Dendritic cell treated with granulocyte-macrophage colony-stimulating factor and Interleukin-4, amounts not matched to agents 40 ng/mL and 50 ng/mL, for 4 days (primary cell): Measurements from ENCODE around the gene AP3B2.

Experiments
- H3K27ac Mint-ChIP-seq: one replicate; pipeline ENCODE4 v1.8.0; 2022; ENCODE audit warnings: mild to moderate bottlenecking, mixed read lengths
- H3K27me3 Mint-ChIP-seq: one replicate; pipeline ENCODE4 v1.8.0; 2022; ENCODE audit warnings: mild to moderate bottlenecking, mixed read lengths
- H3K36me3 Mint-ChIP-seq: one replicate; pipeline ENCODE4 v1.8.0; 2022; ENCODE audit warnings: low read depth, mixed read lengths
- H3K4me1 Mint-ChIP-seq: one replicate; pipeline ENCODE4 v1.8.0; 2022; ENCODE audit warnings: low read depth, mixed read lengths
- H3K4me3 Mint-ChIP-seq: one replicate; pipeline ENCODE4 v1.8.0; 2022; ENCODE audit warnings: mild to moderate bottlenecking, moderate library complexity, mixed read lengths
- H3K9me3 Mint-ChIP-seq: one replicate; pipeline ENCODE4 v1.8.0; 2022; ENCODE audit warnings: mixed read lengths
- intact Hi-C: fragments of 100-400 bp; cut with micrococcal nuclease; formaldehyde crosslinking; loops from one replicate; pipeline ENCODE4 v1.15.0; 2022

AP3B2 gene, protein sequence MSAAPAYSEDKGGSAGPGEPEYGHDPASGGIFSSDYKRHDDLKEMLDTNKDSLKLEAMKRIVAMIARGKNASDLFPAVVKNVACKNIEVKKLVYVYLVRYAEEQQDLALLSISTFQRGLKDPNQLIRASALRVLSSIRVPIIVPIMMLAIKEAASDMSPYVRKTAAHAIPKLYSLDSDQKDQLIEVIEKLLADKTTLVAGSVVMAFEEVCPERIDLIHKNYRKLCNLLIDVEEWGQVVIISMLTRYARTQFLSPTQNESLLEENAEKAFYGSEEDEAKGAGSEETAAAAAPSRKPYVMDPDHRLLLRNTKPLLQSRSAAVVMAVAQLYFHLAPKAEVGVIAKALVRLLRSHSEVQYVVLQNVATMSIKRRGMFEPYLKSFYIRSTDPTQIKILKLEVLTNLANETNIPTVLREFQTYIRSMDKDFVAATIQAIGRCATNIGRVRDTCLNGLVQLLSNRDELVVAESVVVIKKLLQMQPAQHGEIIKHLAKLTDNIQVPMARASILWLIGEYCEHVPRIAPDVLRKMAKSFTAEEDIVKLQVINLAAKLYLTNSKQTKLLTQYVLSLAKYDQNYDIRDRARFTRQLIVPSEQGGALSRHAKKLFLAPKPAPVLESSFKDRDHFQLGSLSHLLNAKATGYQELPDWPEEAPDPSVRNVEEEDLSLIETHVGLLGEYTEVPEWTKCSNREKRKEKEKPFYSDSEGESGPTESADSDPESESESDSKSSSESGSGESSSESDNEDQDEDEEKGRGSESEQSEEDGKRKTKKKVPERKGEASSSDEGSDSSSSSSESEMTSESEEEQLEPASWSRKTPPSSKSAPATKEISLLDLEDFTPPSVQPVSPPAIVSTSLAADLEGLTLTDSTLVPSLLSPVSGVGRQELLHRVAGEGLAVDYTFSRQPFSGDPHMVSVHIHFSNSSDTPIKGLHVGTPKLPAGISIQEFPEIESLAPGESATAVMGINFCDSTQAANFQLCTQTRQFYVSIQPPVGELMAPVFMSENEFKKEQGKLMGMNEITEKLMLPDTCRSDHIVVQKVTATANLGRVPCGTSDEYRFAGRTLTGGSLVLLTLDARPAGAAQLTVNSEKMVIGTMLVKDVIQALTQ

DNA sequence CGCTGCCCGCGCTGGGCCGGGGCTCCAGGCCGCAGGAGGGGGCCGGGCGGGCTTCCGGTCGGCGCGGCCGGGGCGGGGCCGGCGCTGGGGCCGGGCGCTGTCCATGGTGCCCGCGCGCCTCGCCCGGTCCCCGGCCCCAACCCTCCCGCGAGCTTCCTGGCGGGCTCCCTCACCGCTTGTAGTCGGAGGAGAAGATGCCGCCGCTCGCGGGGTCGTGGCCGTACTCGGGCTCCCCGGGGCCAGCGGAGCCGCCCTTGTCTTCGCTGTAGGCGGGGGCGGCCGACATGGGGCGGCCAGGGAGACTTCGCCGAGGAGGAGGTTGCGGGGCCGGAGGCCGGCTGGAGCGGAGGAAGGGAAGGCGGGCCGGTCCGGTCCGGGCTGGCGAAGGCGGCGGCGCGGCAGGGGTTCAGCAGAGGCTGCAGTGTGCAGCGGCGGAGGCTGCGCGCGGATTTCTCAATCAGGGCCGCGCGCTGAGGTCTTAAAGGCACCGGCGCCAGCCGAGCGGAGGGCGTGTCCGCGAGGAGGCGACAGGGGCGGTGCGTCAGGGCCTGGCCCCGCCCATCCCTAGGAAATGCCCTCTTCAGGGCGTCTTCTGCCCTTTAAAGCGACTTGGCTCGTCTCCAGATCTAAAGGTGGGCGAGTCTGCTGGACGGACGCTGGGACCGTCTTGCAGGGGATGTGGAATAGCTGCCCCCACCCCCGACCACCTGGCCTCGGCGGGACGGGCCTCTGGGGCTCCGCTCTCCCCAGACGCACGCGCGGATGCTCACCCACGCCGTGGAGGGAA, at the start of gene AP3B2:
TSS of gene AP3B2 (minus strand) at position 455 of the 787 bp plus-strand sequence. CDS start at position 286, 169 bp downstream.
- Mint-ChIP-seq H3K4me1 (no peaks in the 10 kb centered on the region), H3K27me3 (peaks cover 13% of the 10 kb centered on the region), H3K9me3 (no peaks in the 10 kb centered on the region), H3K4me3 (peak within 1 kb of the TSS; percentile 74), H3K36me3 (no peaks in the 10 kb centered on the region), H3K27ac (no peak within 1 kb of the TSS)
- intact Hi-C loops: loop anchor here (5.0 kb wide), 1 partner anchor 47 kb away; no protein-coding TSS in a partner anchor

DNA sequence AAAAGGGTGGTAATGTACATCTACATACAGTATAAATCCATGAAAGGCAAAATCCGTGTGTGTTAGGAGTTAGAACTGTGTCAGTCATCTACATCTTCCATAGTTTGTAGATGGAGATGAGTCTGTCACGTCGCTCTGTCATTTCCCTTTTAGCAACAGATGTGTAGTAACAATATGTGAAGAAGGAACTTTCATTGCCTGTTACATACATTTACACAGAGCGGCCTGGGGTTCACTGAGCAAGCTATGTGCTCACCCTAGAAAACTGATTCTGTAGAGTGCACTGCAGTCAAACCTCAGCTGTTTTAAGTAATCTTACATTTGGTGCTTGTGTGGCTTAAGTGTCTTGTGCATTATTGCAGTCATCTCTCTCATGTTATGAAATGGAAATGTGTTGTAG, 41.6 kb upstream of the AP3B2 start:
- peaks cover 55% of the 10 kb centered on the region for H3K36me3 Mint-ChIP-seq
- H3K4me3 Mint-ChIP-seq: peak overlapping the region; percentile 99
- intact Hi-C loops: loop anchor here (2.0 to 10.0 kb wide), 2 partner anchors 57 to 207 kb away; partner anchors contain the start of genes RPS17 and WHAMM
- no peaks in the 10 kb centered on the region for H3K27me3 Mint-ChIP-seq
- peak overlapping the region; percentile 92 for H3K27ac Mint-ChIP-seq
- peaks cover 32% of the 10 kb centered on the region for H3K4me1 Mint-ChIP-seq
- H3K9me3 Mint-ChIP-seq: no peaks in the 10 kb centered on the region

DNA sequence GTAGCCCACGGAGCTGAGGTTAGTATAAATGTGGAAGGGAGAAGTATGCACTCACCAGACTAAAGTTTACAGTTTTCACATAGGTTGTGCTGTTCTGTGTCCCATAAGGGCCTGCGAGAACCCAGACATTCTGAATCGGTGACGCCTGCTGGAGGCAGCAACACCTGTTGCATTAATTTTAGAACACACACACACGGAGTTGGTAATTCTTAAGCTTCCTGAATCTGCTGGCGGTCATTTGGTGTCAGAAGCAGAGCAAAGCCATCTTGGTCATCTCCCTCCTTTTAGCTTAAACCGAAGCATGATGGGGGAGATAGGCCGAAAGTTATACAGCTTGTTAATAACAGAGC, 41.1 kb upstream of the AP3B2 start:
- peak overlapping the region; percentile 99 for H3K4me3 Mint-ChIP-seq
- intact Hi-C loops: loop anchor here (2.0 to 10.0 kb wide), 2 partner anchors 58 to 206 kb away; partner anchors contain the start of genes RPS17 and WHAMM
- H3K4me1 Mint-ChIP-seq: peaks cover 32% of the 10 kb centered on the region
- peaks cover 50% of the 10 kb centered on the region for H3K36me3 Mint-ChIP-seq
- no peaks in the 10 kb centered on the region for H3K9me3 Mint-ChIP-seq
- H3K27me3 Mint-ChIP-seq: no peaks in the 10 kb centered on the region
- peak overlapping the region; percentile 92 for H3K27ac Mint-ChIP-seq

DNA sequence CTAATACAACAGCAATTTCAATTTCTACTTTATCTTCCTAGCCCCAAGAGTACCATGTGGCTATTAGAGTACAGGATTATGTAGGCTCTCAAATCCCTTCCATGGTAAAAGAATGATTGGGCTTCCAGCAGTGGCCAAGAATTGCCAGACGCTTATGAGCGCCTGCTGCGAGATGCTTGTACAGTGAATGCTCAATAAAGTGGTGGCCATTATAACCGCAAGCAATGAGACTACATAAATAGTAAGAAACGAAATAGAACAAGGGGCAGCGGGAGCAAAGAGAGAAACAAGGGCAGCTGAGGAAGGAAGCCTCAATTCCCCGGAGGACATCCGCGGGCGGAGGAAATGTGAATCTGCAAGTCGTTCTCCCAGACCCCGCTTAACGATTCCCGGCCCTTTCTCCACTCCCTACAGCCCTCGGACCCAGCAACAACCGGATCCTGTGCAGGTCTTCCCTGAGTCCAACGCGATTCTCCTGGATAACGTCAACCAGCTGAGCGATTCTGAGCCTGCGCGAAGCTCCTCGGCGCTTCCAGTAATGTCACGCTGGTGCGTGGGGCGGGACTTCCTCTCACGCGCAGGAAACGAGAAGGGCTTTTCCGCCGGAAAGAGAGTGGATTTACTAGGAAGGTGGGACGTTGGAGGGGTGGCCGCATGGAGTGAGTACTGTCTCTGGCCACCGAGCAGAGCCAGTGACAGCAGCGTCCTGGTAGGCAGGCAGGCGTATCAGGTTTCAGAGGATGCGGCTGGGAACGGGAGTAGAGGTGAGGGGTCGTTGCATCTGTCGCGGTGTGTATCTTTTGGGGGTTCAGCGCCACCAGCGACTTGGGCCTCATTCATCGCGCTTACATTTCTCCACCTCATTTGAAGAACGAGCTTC, 40.5 kb upstream of the AP3B2 start:
- Mint-ChIP-seq H3K27ac (peak overlapping the region; percentile 92), H3K27me3 (no peaks in the 10 kb centered on the region), H3K4me1 (peaks cover 32% of the 10 kb centered on the region), H3K4me3 (peak overlapping the region; percentile 99), H3K36me3 (peaks cover 44% of the 10 kb centered on the region), H3K9me3 (no peaks in the 10 kb centered on the region)
- intact Hi-C loops: loop anchor here (2.0 to 10.0 kb wide), 2 partner anchors 59 to 205 kb away; partner anchors contain the start of genes RPS17 and WHAMM

DNA sequence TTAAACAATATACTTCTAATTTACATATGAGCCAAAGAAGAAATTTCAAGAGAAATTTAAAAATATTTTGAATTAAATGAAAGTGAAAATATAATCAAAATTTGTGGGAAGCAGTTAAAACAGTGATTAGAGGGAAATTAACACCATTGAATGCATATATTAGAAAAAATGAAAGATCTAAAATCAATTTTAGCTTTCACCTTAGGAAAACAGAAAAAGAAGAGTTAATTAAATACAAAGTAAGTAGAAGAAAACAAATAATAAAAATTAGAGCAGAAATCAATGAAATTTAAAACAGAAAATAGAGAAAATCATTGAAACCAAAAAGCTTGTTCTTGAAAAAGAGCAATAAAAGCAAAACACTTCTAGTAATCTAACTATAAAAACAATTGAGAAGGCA, 38.6 kb upstream of the AP3B2 start:
- no peak overlapping the region for H3K27ac Mint-ChIP-seq
- no peak overlapping the region for H3K4me3 Mint-ChIP-seq
- intact Hi-C loops: no loop called here
- H3K9me3 Mint-ChIP-seq: no peaks in the 10 kb centered on the region
- H3K4me1 Mint-ChIP-seq: peaks cover 31% of the 10 kb centered on the region
- H3K36me3 Mint-ChIP-seq: peaks cover 26% of the 10 kb centered on the region
- H3K27me3 Mint-ChIP-seq: no peaks in the 10 kb centered on the region

DNA sequence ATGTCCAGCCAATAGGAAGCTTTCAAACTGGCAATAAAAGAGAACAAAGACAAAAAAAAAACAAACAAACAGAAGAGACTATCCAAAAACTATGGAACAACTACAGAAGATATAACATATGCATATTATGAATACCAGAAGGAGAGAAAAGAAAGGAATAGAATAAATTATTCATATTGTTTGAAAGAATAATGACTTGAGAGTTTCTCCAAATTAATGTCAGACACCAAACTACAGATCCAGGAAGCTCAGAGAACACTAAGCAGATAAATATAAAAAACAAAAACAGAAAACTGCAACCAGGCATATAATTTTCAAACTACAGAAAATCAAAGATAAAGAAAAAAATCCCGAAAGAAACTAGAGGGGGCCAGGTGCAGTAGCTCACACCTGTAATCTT, 34.1 kb upstream of the AP3B2 start:
- H3K27me3 Mint-ChIP-seq: no peaks in the 10 kb centered on the region
- intact Hi-C loops: no loop called here
- H3K27ac Mint-ChIP-seq: no peak overlapping the region
- H3K9me3 Mint-ChIP-seq: no peaks in the 10 kb centered on the region
- no peaks in the 10 kb centered on the region for H3K4me1 Mint-ChIP-seq
- no peak overlapping the region for H3K4me3 Mint-ChIP-seq
- H3K36me3 Mint-ChIP-seq: no peaks in the 10 kb centered on the region

DNA sequence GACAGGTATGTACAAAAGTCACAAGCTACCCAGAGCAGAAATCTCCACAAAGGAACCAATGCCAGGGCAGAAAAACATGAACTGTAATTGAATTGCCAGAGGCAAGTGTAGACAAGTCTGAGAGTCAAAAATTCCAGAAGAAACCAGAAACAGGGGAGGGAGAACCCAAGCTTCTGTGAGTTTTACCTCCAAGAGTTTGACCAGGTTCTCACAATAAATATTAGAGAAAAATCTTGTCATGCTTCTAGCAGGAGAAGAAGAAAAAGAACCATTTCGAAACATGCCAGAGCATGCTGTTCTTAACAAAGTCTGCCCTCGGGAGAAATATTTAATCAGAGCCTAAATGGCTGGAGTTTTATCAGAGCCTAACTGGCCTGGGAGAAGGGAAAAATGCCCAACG, 32.5 kb upstream of the AP3B2 start:
- Mint-ChIP-seq H3K36me3 (no peaks in the 10 kb centered on the region), H3K4me3 (no peak overlapping the region), H3K27me3 (no peaks in the 10 kb centered on the region), H3K4me1 (no peaks in the 10 kb centered on the region), H3K27ac (no peak overlapping the region), H3K9me3 (no peaks in the 10 kb centered on the region)
- intact Hi-C loops: no loop called here

DNA sequence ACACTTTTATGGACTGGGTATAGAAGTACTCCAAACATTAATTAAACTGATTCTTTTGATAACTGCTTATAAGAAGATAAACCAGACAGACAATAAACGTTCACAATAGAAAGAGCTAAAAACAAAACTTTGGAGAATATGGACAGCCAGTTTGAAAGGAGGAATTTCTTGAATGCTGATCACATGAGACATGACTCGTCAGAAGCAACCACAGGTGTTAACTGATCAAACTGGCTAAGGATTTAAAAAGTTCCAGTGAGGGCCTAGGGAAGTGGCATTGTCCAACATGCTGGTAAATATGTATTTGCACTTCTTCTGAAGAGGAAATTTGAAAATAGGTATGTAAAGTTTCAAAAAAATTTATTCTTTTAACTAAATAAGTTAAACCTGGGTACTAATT, 29.4 kb upstream of the AP3B2 start:
- Mint-ChIP-seq H3K4me3 (no peak overlapping the region), H3K27ac (no peak overlapping the region), H3K9me3 (no peaks in the 10 kb centered on the region), H3K36me3 (no peaks in the 10 kb centered on the region), H3K27me3 (no peaks in the 10 kb centered on the region), H3K4me1 (no peaks in the 10 kb centered on the region)
- intact Hi-C loops: no loop called here

DNA sequence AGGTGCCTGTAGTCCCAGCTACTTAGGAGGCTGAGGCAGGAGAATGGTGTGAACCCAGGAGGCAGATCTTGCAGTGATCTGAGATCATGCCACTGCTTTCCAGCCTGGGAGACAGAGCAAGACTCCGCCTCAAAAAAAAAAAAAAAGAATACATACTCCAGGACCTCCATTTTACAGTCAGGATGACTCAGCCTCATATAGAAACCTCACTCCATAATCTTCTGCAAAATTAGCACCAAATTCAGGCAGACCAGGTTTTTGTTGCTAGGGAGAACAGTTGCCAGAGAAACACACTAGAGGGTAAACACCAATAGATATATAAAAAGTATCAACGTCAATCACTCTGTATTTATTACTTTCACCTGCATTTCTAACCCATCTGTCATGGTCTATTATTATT, 28.3 kb upstream of the AP3B2 start:
- intact Hi-C loops: no loop called here
- no peak overlapping the region for H3K4me3 Mint-ChIP-seq
- H3K36me3 Mint-ChIP-seq: no peaks in the 10 kb centered on the region
- H3K9me3 Mint-ChIP-seq: no peaks in the 10 kb centered on the region
- H3K4me1 Mint-ChIP-seq: no peaks in the 10 kb centered on the region
- H3K27ac Mint-ChIP-seq: no peak overlapping the region
- no peaks in the 10 kb centered on the region for H3K27me3 Mint-ChIP-seq

DNA sequence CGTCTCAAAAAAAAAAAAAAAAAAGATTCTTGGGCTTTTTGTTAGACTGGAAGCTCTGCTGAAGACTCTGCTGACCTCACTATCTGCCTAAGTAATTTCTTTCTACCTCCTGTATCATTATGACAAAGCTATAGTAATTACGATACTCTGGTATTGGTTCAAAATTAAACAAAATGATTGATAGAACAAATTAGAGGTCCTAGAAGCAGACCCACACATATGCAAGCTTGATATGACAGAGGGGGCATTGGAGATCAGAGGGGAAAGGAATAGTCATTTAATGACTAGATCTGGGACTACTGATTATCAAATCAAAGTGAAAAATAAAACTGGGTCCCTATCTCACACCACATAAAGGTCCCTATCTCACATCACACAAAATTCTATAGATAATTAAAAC, 21.9 kb upstream of the AP3B2 start:
- no peak overlapping the region for H3K27ac Mint-ChIP-seq
- H3K4me1 Mint-ChIP-seq: no peaks in the 10 kb centered on the region
- H3K9me3 Mint-ChIP-seq: no peaks in the 10 kb centered on the region
- no peaks in the 10 kb centered on the region for H3K36me3 Mint-ChIP-seq
- intact Hi-C loops: no loop called here
- no peak overlapping the region for H3K4me3 Mint-ChIP-seq
- no peaks in the 10 kb centered on the region for H3K27me3 Mint-ChIP-seq

DNA sequence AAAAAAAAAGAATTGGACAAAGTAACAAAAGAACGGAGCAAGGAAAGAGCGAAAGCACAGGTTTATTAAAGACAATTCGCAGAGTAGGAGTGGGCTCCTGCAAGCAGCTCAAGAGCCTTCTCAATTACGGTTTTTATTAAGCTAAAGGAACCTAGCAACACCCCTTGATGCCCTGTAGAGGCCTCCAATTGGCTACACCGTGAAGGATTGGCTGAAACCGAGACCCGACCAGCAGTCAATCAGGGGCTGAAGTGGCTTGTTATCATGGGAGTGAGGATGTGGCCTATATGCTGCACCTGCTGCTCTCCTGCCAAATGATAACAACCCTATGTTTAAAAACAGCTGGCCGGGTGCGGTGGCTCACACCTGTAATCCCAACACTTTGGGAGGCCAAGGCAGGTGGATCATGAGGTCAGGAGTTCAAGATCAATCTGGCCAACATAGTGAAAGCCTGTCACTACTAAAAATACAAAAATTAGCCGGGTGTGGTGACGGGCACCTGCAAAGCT, 20.4 kb upstream of the AP3B2 start:
- H3K27me3 Mint-ChIP-seq: no peaks in the 10 kb centered on the region
- no peak overlapping the region for H3K27ac Mint-ChIP-seq
- no peaks in the 10 kb centered on the region for H3K4me1 Mint-ChIP-seq
- intact Hi-C loops: no loop called here
- H3K36me3 Mint-ChIP-seq: no peaks in the 10 kb centered on the region
- H3K4me3 Mint-ChIP-seq: no peak overlapping the region
- no peaks in the 10 kb centered on the region for H3K9me3 Mint-ChIP-seq

DNA sequence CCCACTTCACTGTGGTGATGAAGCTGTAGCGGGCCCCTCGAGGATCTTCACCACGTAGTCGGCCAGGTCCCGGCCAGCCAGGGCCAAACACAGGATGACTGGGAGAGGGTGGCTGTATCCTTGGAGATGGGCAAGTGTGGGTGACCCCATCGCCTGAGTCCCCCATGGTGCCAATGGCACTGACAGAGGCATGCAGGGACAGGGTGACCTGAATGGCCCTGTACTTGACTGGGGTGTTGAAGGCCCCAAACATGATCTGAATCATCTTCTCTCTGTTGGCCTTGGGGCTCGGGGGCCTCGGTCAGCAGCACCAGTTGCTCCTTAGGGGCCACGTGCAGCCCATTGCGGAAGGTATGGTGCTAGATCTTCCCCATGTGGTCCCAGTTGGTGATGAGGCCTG, 17.1 kb upstream of the AP3B2 start:
- no peak overlapping the region for H3K27ac Mint-ChIP-seq
- intact Hi-C loops: no loop called here
- H3K4me1 Mint-ChIP-seq: no peaks in the 10 kb centered on the region

More for the DNA sequence above, 17.1 kb upstream of the AP3B2 start:
- H3K9me3 Mint-ChIP-seq: no peaks in the 10 kb centered on the region
- H3K36me3 Mint-ChIP-seq: no peaks in the 10 kb centered on the region
- H3K4me3 Mint-ChIP-seq: no peak overlapping the region
- no peaks in the 10 kb centered on the region for H3K27me3 Mint-ChIP-seq
